ENCODE results near the gene F13B.
"Not testable (repeated sequence)": the region's sequence is repeated elsewhere in the genome, so short reads cannot be mapped to it uniquely, and the experiment has no call there.

F13B gene, protein sequence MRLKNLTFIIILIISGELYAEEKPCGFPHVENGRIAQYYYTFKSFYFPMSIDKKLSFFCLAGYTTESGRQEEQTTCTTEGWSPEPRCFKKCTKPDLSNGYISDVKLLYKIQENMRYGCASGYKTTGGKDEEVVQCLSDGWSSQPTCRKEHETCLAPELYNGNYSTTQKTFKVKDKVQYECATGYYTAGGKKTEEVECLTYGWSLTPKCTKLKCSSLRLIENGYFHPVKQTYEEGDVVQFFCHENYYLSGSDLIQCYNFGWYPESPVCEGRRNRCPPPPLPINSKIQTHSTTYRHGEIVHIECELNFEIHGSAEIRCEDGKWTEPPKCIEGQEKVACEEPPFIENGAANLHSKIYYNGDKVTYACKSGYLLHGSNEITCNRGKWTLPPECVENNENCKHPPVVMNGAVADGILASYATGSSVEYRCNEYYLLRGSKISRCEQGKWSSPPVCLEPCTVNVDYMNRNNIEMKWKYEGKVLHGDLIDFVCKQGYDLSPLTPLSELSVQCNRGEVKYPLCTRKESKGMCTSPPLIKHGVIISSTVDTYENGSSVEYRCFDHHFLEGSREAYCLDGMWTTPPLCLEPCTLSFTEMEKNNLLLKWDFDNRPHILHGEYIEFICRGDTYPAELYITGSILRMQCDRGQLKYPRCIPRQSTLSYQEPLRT

GRCh38 chr1:197066719-197067456, at the start of gene F13B:
F13B (minus strand) TSS chr1:197067260; CDS start chr1:197067223, 37 bp downstream.
- FAIRE-seq: peak; percentile 42

DNA sequence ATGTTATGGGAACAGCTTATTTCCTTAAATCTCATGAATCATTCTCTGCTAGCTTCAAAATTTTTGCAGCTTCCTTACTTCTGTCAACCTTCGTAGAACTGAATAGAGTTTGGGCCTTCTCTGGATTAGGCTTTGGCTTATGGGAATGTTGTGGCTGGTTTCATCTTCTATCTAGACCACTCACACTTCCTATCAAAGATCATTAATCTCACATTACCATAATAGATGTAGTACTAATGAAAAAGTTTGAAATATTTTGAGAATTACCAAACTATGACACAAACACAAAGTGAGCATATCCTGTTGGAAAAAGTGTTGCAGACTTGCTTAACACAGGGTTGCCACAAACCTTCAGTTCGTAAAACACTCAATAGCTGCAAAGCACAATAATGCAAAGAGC, 49.1 kb upstream of the F13B start:
- FAIRE-seq: no peak

- no peak for FAIRE-seq
Observed at GRCh38 chr1:197106869-197107268, 39.8 kb upstream of the F13B start.

- no peak for FAIRE-seq
Observed at GRCh38 chr1:197103300-197103699, 36.2 kb upstream of the F13B start.

DNA sequence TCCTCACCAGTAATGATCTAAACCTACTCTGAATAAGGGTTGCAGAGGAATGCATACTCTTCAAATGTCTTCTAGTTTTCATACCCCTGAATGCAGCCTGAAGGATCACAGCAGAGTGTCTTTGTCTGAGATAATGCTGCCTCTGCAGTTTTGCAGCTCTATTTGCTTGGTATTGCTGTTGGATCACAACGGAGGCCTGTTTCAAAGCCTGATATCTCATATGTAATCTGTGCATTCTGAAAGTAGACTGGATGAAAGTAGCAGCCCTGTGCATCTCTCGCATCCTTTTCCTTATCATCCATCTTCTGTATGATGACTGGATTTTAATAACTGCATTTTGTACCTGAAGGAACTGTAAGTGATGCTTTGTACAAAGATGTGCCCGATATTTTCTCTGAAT, 34.9 kb upstream of the F13B start:
- no peak for FAIRE-seq

DNA sequence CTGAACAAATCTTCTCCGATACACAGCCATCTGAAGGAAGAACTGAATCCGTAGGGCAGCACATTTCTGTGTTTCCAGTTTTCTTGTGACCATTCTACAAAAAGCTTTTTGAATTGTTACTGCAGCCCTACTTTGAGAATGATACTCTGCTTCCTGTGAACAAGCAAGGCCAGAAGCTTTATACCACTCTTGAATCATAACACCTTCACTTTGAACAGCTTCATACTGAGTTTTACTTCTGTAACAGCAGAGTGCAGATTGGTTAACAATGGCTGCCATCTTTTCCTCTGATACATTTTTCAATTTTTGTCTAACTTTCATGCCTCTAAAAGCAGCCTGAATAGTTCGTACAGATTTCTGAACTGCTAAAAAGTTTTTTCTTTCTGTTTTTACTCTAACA, 33.6 kb upstream of the F13B start:
- no peak for FAIRE-seq

DNA sequence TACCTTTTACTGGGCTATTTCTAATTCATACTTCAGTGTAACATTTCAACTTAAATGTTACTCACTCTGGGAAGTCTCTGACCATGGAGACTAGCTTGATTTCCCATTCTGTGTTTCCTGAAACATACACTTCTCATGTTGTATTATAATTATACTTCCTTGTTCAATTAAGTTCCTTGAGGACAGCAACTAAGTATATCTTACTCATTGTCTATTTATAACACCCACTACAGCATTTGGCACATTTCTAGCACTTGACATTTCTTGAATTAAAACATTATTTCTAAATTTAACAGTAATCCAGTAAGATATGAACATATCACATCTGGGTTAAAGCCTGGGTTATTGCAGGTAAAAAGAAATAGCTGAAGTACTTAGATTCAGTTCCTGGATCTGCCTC, 32.4 kb upstream of the F13B start:
- FAIRE-seq: no peak

DNA sequence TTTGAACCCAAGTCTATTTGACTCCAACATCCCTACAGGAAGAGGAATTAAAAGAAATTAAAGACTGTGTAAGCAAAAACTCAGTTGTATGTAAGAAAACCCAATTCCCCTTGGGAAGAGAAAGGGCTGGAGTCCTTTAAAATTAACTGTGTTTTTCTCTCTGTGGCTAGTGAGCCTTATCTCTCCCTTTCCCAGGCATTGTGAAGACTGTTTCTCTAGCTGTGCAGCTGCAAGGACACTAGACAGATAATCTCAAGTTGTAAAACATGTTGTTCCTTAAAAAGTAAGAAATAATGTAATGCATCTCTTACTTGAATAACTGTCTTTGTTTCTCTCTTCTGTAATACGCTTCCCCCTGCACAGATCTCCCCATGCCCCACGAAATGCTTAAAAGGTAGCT, 29.9 kb upstream of the F13B start:
- FAIRE-seq: not testable (repeated sequence)

DNA sequence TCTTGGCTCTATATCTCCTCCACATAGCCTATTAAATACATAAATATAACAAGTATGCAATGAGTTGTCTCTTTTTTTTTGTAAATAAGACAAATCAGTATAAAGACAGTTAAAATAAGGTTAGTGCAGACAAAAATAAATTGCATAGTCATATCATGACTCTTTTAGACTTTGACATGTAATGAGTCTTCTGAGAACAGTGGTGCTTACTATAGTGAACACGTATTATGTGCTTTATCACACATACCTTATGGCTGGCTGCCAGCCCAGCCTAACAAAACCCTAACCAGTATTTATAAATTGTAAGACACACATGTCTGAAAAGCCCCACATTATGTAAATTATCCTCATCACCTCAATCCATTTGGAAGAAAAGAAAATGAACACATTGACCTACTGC, 29.1 kb upstream of the F13B start:
- no peak for FAIRE-seq

DNA sequence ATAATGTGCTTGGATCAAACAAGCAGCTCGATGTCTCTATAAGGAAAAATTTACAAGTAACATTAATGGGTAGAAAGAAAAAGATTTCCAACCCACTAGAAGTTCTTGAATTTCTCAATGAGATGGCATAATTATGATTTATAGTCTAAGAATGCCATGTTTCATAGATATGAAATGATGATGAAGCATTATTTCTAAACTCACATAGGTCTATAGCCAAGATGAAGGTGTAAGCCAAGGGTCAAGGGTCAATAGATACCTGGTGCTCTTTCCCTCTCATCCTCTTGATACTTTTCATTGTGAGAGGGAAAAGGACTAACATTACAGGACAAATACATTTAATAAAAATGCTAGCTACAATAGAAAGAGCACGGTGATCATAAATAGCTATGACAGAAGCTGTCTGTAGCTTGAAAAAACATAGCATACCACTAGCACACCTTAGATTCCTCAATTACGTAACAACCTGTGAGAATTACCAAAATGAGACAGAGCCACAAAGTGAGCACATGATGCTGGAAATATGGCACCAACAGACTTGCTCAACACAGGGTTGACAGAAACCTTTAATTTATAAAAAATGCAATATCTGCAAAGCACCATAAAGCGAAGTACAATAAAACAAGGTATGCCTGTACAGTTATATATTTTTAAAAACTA, 26.3 kb upstream of the F13B start:
- FAIRE-seq: no peak

GRCh38 chr1:197092491-197093023, 25.5 kb upstream of the F13B start:
- FAIRE-seq: no peak

GRCh38 chr1:197083474-197083873, 16.4 kb upstream of the F13B start:
- no peak for FAIRE-seq

DNA sequence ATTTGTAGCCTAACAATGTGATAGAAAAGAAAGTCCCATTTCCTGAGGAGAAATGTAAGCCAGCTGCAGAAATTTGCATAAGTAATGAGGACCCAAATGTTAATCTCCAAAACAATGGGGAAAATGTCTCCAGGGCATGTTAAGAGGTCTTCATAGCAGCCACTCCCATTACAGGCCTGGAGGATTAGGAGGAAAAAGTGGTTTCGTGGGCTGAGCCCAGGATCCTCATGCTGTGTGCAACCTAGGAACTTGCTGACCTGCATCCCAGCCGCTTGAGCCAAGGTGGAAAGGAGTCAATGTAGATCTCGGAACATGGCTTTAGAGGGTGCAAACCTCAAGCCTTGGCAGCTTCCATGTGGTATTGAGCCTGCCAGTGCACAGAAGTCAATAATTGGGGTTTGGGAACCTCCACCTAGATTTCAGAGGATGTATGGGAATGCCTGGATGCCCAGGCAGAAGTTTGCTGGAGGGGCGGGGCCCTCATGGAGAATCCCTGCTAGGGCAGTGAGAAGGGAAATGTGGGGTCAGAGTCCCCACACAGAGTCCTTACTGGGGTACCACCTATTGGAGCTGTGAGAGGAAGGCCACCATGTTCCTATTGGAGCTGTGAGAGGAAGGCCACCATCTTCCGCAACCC, 14.2 kb upstream of the F13B start:
- FAIRE-seq: no peak

GRCh38 chr1:197080323-197080722, 13.3 kb upstream of the F13B start:
- FAIRE-seq: no peak

DNA sequence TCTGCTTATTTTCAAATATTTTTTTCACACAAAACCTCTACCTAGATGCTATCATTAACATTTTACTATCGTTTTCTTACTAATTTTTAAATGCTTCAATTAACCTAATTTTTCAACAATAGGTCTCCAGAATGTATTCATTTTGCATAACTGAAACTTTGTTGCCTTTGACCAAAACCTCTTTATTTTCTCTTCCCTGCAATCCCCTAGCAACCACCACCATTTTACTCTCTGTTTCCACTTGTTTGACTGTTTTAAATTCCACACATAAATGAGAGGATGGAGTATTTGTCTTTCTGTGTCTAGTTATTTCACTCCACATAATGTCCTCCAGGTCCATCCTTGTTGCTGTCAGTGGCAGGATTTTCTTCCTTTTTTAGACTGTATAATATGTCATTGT, 9.5 kb upstream of the F13B start:
- FAIRE-seq: no peak

DNA sequence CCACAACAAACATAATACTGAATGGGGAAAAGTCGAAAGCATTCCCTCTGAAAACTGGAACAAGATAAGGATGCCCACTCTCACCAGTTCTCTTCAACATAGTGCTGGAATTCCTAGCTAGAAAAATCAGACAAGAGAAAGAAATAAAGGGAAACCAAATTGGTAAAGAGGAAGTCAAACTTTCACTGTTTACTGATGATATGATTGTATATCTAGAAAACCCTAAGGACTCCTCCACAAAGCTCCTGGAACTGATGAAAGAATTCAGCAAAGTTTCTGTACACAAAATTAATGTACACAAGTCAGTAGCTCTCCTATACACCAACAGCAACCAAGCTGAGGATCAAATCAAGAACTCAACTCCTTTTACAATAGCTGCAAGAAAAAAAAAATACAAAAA, 6.9 kb upstream of the F13B start:
- no peak for FAIRE-seq

DNA sequence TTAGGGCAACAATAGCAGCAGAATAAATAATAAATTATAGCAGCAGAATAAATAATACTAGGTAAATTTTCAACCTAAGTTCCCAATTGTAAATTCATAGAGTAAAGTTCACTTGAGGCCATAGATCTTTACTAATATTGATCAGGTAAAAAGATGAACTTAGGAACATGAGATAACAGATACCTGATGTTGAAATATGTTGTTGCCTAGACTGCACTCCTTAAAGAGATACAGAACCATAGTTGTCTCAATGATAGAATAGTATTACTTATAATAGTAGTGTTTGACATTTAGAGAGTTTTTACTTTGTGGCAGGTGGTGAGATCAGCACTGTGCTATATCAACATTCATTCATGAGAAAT, 378 bp upstream of the F13B start:
- no peak for FAIRE-seq

GRCh38 chr1:197066277-197066676, 783 bp downstream of the F13B start:
- no peak for FAIRE-seq

GRCh38 chr1:197065559-197065958, 1.5 kb downstream of the F13B start:
- no peak for FAIRE-seq

DNA sequence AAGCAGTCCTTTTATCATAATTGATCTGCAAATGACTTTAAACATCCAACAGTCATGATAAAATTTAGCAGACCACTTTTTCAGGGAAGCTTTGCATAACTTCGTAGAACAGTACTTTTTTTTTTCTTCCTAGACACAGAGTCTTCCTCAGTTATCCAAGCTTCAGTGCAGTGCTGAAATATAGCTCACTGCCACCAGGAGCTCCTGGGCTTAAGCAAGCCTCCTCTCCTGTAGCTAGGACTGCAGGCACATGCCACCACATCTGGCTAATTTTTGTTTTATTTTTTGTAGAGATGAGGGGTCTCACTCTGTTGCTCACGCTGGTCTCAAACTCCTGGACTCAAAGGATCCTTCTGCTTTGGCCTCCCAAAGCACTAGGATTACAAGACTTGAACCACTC, 3.8 kb downstream of the F13B start:
- no peak for FAIRE-seq

- FAIRE-seq: no peak
Observed at GRCh38 chr1:197062692-197063091, 4.4 kb downstream of the F13B start.

GRCh38 chr1:197049100-197049499, 18.0 kb downstream of the F13B start:
- FAIRE-seq: peak; percentile 17

Measured in G401.6 (cell line).